Stimulated activated CD8-positive, alpha-beta memory T cell treated with anti-CD3 and anti-CD28 coated beads, Interleukin-15, amount 100 ng/mL, for 4 hours (primary cell): Measurements from ENCODE around the gene HCN2.

Experiments used
- DNase-seq, 2 donors: peaks; one replicate each; pipeline ENCODE4 v3.0.0-alpha.2; 2020; ENCODE audit warnings: low read depth in 2 of 2

HCN2 gene

GRCh38 chr19:656751-657559 lies 67.3 kb downstream of the HCN2 start:
- no peak for DNase-seq

GRCh38 chr19:657611-658010 lies 67.9 kb downstream of the HCN2 start:
- DNase-seq = no peak

- no peak for DNase-seq
Measured at GRCh38 chr19:658059-658839, 68.6 kb downstream of the HCN2 start.

- DNase-seq = peak in 1 of 2 donors; percentile 42
Measured at GRCh38 chr19:658916-659839, 69.5 kb downstream of the HCN2 start.

GRCh38 chr19:660793-661426 lies 71.2 kb downstream of the HCN2 start:
- no peak for DNase-seq

DNA sequence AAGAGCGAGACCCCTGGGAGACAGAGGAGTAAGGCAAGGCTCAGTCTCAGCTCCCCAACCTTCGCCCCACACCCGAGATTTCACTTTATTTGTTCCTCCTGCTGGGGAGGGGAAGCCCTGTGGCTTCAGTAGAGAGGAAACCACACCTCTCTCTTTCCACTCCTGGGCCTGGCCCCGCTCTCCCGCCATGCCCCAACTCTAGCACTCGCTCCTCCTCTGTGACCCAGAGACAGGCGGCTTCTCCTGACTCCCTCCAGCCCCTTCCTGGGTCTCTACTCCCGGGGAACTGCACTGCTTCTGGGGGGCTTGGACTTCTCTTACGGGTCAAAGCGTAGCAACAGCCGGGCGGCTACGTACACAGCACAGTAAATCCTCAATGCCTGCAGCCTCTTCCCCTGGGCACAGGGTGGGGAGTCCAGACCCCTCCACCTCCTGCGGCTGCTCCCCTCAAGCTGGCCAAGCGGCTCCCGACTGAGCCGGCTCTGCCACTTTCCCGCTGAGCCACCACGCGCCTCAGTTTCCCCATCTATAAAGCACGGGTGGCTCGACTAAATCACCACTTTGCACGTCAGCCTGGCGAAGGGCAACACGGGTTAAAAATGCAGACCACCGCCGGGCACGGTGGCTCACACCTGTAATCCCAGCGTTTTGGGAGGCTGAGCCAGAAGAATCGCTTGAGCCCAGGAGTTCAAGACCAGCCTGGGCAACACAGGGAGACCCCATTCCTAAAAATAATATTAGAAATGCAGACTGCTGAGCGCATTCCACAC lies 71.9 kb downstream of the HCN2 start:
- peak; percentile 36 to 49 for DNase-seq

GRCh38 chr19:662207-662961 lies 72.7 kb downstream of the HCN2 start:
- peak; percentile 58 to 69 for DNase-seq

DNA sequence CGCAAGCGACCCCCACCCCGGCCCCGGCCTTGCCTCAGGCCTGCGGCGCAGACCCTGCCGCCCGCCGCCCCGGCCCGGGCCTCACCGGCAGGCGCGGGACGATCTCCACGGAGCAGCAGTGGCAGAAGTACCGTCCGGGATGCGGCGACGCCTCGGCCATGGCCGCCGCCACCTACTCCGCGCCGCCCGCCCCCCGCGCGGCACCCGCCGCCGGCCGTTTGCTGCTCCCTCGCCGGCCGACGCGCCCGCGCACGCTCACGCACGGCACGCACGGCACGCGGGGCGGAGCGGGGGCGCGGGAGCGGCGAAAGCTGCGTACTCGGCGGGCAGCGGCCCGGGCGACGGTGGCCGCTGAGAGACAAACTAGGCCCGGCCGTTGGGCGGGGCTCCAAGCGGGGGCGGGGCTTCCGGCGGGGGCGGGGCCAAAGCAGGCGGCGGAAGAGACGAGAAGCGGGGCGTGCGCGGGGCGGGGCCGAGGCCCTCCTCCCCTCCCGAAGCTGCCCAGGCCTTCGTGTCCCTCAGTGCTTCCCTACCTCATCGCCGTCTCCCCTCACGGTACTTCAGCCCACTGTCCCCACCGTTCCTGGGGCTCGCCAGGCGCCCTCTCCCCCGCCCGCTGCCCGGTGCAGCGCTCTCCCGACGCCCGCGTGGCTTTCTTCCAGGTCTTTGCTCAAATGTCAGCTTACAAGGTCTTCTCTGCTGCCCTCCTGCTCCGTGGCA lies 73.4 kb downstream of the HCN2 start, which contains the start of gene RNF126:
RNF126 (minus strand) TSS at position 253 of the 720 bp plus-strand sequence; CDS start at position 160, 93 bp downstream.
- DNase-seq = peak; percentile 85 to 93

DNA sequence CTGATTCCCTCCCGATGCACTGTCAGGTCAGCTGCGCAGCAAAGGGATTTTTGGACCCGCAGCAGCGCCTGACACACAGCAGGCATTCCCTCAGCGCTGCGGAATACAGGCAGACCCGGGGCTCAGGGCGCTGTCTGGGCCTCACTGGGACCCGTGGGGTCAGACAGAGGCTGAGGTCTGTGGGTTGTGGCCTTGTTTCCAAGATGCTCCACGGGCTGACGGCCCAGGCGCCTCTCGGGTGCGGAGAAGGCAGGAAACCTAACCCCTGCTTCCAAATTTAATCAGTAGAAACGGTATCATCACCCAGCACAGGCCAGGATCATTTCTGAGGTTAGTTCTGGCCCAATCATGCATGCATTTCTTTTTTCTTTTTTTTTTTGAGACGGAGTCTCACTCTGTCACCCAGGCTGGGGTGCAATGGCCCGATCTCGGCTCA lies 74.0 kb downstream of the HCN2 start:
- DNase-seq = no peak

DNA sequence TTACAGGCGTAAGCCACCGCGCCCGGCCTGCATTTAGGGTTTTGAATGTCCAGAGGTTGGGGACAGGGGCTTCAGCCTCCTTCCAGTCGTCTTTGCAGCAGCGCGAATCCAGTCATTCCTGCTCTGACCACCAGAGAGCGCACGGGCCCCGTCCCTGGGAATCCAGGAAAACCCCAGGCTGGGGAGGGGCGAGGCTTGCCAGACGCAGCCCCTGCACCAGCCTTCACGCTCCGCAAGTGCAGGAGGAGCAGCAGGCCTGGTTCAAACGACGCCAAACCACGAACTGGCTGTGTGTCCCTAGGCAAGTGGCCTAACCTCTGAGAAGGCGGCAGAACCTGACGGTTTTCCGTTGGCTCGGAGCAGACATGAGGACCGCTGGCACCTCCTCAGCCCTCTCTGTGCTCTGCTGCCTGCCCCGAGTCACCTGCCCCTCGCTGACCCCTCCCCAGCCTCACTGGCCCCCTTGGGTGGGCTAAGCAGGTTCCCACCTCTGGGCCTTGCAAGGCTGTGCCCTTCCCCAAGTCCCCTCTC lies 75.3 kb downstream of the HCN2 start:
- DNase-seq = peak; percentile 45 to 57
